Epithelial cell of proximal tubule (primary cell): ENCODE measurements around the gene TRIM62. TPM values are rescaled to one million over a fixed set of nuclear protein-coding genes. Genes with fewer than 3 reads are reported as not detected.
A peak's percentile ranks its signal among the peaks of the same experiment; 100 is the strongest.
"Not testable (repeated sequence)": the region's sequence is repeated elsewhere in the genome, so short reads cannot be mapped to it uniquely, and the experiment has no call there.

ENCODE experiments used
- DNase-seq: peaks from one replicate; pipeline ENCODE4 v3.0.0-alpha.2; 2011; ENCODE audit warnings: low read depth
- H3K4me3 ChIP-seq: 2 replicates; pipeline ENCODE4 v1.5.1; 2011; ENCODE audit warnings: low read depth, mild to moderate bottlenecking, low read length
- CTCF ChIP-seq: conservative IDR thresholded peaks from 2 replicates; pipeline ENCODE4 v1.5.1; 2012; ENCODE audit warnings: low read depth, mild to moderate bottlenecking, low read length
- total RNA-seq: library from RNA; depleted of rRNA; stranded (reverse); fragments of >200 nt; gene quantifications from 2 replicates; pipeline ENCODE4 v1.2.3, GENCODE V29; 2015

TRIM62 gene
- total RNA-seq, 1 donor from 2014 or later: 1.4 TPM

GRCh38 chr1:33110477-33110876, 71.4 kb downstream of the TRIM62 start:
- DNase-seq: no peak
- no peak overlapping the region for H3K4me3 ChIP-seq
- TF ChIP-seq CTCF: no peak

- DNase-seq, H3K4me3 ChIP-seq: not testable (repeated sequence)
These were observed 81.8 kb downstream of the TRIM62 start for GRCh38 chr1:33100119-33100415.

GRCh38 chr1:33099290-33100118, 82.3 kb downstream of the TRIM62 start:
- peak; percentile 49 for TF ChIP-seq CTCF
- no peak overlapping the region for H3K4me3 ChIP-seq
- peak; percentile 97 for DNase-seq

GRCh38 chr1:33098371-33098770, 83.5 kb downstream of the TRIM62 start:
- no peak for DNase-seq
- no peak overlapping the region for H3K4me3 ChIP-seq
- TF ChIP-seq CTCF: no peak

GRCh38 chr1:33097762-33098161, 84.1 kb downstream of the TRIM62 start:
- no peak overlapping the region for H3K4me3 ChIP-seq
- TF ChIP-seq CTCF: no peak
- no peak for DNase-seq

GRCh38 chr1:33097137-33097611, 84.7 kb downstream of the TRIM62 start:
- DNase-seq: no peak
- H3K4me3 ChIP-seq: no peak overlapping the region
- no peak for TF ChIP-seq CTCF

GRCh38 chr1:33096363-33097005, 85.4 kb downstream of the TRIM62 start:
- no peak for DNase-seq
- TF ChIP-seq CTCF: no peak
- no peak overlapping the region for H3K4me3 ChIP-seq

Other genes starting within 250 kb of the TRIM62 start
- 25.8 and 33.2 TPM in 2 replicates for gene RNF19B, start 217.2 kb downstream of the TRIM62 start, total RNA-seq
- 237 and 276 TPM in 2 replicates for gene AK2, start 145.2 kb downstream of the TRIM62 start, total RNA-seq
- 0.98 and 9.6 TPM in 2 replicates for gene AZIN2, start 100.9 kb downstream of the TRIM62 start, total RNA-seq
- gene ZNF362, start 74.4 kb upstream of the TRIM62 start, total RNA-seq: 10.8 and 17.6 TPM in 2 replicates
- gene A3GALT2, start 139.1 kb upstream of the TRIM62 start, total RNA-seq: not detected in 2 replicates
- 140 and 203 TPM in 2 replicates for gene PHC2, start 249.1 kb upstream of the TRIM62 start, total RNA-seq